Erythroblast (primary cell): Measurements from ENCODE around the gene KIF6.

Experiments used
- GATA1 ChIP-seq: IDR thresholded peaks from 2 replicates; pipeline ENCODE4 v1.6.1; 2011; ENCODE audit warnings: low read depth, mild to moderate bottlenecking, control low read depth, low read length, moderate library complexity
- POLR2A ChIP-seq: IDR thresholded peaks from 2 replicates; pipeline ENCODE4 v1.6.1; 2011; ENCODE audit warnings: mild to moderate bottlenecking, low read length

- TF ChIP-seq POLR2A: no peak
- no peak for TF ChIP-seq GATA1
Measured at GRCh38 chr6:39496915-39497314, 228.3 kb downstream of the KIF6 start.
